Left forelimb (tissue), 1 donor: ENCODE measurements around the gene UGCG.
"Not testable (repeated sequence)": the region's sequence is repeated elsewhere in the genome, so short reads cannot be mapped to it uniquely, and the experiment has no call there.

ENCODE experiments used
- DNase-seq: peaks from one replicate; pipeline ENCODE4 v3.0.0-alpha.2; 2018; ENCODE audit warnings: low spot score

UGCG gene

GRCh38 chr9:111890867-111891266, 5.7 kb upstream of the UGCG start:
- not testable (repeated sequence) for DNase-seq

DNA sequence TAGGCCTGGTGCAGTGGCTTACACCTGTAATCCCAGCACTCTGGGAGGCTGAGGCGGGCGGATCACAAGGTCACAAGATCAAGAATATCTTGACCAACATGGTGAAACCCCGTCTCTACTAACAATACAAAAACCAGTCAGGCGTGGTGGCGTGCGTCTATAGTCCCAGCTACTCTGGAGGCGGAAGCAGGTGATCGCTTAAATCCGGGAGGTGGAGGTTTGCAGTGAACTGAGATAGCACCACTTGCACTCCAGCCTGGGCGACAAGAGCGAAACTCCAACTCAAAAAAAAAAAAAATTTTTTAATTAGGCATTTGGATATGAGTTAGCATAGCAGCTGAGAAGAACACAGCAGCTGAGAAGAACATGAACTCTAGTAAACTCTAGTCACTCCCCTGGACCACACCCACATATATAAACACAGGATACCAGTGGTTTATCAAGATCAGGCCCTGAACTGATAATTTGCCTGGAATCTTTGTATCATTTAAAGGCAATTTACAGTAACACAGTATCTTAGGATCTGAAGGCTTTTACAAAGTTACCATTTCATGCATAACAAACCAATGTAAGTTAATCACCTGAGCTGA, 4.6 kb upstream of the UGCG start:
- DNase-seq = no peak

- DNase-seq = peak; percentile 87
Observed at GRCh38 chr9:111896942-111897600, 457 bp downstream of the UGCG start.

DNA sequence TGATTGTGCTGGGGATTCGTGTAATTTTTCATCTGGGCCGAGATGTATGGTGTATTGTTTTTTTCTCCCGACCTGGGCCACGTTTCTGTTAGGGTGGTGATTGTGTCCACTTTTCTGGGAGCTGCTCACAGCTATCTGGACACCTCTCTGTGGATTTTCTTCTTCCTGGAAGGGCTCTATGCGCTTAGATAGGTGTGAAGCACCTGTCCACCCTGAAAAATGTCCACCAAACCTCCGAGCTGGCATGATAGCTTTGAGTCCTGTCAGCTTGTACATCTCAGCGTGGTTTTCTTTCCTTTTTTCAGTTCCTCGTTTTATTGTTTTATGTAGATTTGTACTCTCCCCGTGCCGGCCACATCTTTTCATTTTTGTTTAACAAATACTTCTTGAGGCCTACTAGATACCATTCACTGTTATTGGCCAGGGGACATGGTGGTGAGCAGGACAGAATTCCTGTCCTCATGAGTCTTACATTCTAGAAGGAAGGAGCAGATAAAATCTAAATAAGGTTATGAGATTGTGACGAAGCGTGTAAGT, 1.1 kb downstream of the UGCG start:
- no peak for DNase-seq

GRCh38 chr9:111898331-111899096, 1.9 kb downstream of the UGCG start:
- DNase-seq = no peak

DNA sequence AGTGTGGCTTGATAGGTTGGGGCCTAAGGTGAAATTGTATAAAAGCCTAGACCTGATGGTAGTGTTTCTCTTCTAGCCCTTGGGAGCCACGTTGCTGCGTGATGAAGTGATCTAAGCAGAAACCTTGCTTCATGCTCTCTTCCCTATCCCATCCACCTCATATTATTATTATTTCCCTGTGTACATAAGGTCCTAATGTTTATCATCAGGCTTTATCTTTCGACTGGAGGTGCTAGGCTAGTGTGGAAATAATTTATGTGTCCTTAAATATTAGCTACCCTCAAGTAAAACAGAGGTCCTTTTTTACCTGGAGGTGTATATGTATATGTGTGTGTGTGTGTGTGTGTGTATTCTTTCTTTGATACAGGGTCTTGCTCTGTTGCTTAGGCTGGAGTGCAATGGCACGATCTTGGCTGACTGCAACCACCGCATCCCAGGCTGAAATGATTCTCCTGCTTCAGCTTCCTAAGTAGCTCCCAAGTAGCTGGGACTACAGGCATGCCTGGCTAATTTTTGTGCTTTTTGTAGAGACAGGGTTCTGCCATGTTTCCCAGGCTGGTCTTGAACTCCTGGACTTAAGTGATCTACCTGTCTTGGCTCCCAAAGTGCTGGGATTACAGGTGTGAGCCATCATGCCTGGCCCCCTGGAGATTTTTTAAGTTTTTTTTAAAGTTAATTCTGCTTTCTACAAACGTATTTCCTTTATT, 3.7 kb downstream of the UGCG start:
- no peak for DNase-seq

DNA sequence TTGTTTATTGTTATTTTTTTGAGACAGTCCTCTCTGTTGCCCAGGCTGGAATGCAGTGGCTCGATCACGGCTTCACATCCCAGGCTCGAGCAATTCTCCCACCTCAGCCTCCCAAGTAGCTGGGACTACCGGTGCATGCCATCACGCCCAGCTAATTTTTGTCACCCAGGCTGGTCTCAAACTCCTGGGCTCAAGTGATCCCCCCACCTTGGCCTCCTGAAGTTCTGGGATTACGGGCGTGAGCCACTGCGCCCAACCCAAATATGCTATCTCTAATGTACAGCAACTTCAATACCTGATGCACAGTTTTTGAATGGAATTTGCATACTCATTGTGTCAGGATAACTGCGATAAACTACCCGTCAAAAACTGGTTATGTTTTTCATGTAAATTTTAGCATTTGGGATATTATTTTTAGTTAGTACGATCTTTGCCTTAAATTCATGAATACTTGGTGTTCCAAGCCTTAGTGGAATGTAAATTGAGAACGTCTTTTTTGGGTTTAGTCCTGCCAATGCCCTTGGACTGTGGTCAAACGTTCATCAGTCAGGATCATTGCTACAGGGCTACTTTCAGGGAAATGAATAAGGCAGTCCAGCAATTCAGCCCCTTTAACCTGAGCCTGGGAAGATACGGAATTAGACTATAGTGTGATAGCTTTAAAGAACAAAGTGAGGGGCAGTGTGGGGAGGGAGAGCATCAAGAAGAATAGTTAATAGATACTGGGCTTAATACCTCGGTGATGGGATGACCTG, 4.4 kb downstream of the UGCG start:
- no peak for DNase-seq

DNA sequence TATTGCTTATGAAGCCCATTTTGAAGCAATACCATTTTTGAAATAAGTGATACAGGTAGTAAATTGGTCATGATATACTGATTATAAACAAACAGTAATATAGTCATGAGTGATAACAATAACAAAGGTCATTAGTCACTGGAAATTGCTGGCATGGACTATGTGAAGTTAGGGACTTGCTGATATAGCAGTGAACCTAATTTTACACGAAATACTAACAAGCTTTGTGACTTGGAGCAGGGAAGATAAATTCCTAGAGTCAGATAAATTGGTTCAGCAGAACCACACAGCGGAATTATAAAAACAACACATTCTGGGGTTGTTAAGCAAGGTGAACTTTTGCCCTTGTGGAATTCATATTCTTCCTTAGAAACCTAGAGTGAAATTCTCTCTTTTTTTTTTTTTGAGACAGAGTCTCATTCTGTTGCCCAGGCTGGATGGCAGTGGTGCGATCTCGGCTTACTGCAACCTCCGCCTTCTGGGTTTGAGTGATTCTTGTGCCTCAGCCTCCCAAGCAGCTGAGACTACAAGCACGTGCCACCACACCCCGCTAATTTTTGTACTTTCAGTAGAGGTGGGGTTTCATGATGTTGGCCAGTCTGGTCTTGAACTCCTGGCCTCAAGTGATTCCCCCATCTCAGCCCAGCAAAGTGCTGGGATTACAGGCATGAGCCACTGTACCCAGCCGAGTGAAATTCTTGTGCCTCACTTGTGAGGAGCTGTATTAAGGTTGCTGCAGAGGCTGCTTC, 6.0 kb downstream of the UGCG start:
- DNase-seq = no peak

- not testable (repeated sequence) for DNase-seq
Observed at GRCh38 chr9:111903535-111903934, 6.9 kb downstream of the UGCG start.

GRCh38 chr9:111904026-111904425, 7.4 kb downstream of the UGCG start:
- no peak for DNase-seq

GRCh38 chr9:111904891-111905291, 8.3 kb downstream of the UGCG start:
- DNase-seq = no peak

- DNase-seq = no peak
Observed at GRCh38 chr9:111907147-111907546, 10.5 kb downstream of the UGCG start.

DNA sequence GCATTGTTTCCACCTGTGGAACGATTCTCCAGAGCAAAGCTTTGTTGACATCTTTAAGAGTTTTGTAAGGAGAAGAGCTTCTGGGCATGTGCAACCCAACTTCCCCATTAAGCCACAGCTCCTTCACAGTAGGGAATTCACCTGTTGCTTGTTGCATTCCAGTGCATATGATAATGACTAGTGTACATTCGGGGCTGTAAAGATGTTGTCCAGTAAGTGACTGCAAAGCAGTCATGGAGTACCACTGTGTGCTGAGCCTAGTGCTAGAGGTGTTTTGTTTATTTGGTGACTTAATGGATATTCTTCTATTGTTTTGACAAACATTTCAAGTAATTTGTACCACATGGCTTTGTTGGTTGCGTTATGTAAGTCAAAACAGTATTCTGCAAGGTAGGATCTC, 12.8 kb downstream of the UGCG start:
- DNase-seq = no peak

GRCh38 chr9:111910428-111910827, 13.8 kb downstream of the UGCG start:
- no peak for DNase-seq

DNA sequence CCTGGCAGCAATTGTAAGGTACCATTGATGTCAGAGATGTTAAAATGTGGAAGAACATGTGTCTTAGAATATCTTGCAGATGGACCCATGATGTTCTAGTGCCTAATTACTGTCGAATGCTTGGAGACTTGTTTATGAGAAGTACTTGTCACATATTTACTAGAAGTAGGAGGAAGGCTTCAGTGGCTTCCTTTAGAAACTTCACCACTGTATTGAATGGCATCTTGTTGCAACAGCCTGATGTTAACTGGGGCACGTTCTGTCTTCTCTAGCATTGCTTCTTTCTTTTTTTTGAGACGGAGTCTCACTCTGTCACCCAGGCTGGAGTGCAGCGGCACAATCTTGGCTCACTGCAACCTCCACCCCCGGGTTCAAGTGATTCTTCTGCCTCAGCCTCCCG, 16.5 kb downstream of the UGCG start:
- no peak for DNase-seq

DNA sequence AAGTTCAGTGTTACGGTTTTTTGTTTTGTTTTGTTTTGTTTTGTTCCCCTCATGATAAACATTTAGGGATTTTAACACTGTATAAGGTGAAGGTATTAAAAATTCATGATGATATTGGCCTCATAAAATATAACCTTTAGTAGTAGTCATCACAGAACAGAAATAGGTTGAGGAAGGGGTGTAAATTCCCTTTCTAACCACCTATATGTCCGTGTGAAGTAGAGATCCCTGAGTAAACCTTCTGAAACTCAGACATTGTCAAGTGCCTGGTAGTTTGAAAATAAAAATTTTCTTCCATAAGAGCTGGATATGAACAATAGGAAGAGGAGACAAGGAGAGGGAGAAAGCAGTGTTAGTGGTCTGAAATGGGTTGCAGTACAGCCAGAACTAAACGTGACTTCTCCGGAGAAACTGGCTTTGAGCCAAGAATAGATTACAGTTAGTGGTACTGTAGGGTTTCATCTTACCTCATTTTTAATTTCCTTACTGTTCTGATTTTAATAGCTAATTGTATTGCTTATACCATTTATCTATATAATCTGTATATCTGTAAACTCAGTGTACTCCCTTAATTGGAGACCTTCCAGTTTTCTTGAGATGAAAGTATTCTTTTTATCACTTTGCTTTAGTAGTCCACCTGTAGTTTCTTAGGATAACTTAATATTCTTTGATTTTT, 18.3 kb downstream of the UGCG start:
- no peak for DNase-seq

- no peak for DNase-seq
Observed at GRCh38 chr9:111915425-111915758, 18.8 kb downstream of the UGCG start.

DNA sequence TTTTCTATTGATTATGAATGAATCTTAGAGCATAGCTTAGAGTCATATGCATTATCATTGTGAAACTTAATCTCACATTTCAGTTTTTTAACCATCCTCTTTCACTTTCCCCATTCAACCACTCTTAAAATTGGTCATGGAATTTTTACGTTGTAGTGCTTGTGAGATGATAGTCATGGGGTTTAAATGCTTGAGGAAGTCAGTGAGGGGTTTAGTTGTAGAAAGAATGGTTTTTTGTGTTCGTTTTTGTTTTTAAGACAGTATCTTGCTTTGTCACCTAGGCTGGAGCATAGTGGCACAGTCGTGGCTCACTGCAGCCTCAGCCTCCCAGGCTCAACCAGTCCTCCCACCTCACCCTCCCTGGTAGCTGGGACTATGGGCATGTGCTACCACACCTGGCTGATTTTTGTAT, 19.6 kb downstream of the UGCG start:
- no peak for DNase-seq

- no peak for DNase-seq
Observed at GRCh38 chr9:111917201-111917600, 20.6 kb downstream of the UGCG start.

DNA sequence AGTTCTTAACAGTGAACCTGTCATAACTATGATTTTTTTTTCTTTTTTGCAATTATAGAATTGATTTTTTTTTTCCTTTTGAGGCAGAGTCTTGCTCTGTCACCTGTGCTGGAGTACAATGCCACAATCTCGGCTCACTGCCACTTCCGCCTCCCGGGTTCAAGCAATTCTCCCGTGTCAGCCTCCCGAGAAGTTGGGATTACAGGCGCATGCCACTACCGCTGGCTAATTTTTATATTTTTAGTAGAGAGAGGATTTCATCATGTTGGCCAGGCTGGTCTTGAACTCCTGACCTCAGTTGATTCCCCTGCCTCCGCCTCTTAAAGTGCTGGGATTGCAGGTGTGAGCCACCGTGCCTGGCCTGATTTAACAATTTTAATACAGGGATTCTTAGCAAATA, 21.4 kb downstream of the UGCG start:
- no peak for DNase-seq

DNA sequence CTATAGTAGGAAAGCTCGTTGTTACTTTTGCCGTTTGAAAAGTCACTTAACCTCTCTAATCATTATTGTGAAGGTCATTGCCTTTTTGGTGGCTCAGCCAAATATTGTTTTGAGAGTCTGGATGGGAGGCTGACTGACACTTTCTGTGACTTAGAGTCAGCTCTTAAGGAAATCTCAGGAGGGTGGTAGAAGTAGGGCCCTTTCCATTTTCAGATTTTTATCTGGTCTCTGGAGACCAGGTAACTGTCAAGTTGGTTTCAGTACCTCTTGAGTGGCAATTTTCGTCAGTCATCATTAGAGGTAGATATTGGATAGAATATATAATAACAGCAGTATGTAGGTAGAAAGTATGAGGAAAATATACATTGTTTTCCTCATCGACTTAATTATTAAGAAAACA, 23.3 kb downstream of the UGCG start:
- no peak for DNase-seq
